ENCODE results near the gene INSC. TPM values are rescaled to one million over a fixed set of nuclear protein-coding genes. Genes with fewer than 3 reads are reported as not detected.

Gene INSC
- total and polyA plus RNA-seq, 9 of the 15 experiments (the other 6 are each of a cell fraction or from before 2014, with no cell fraction given): not detected

GRCh38 chr11:15108592-15109130 lies 6.1 kb upstream of the INSC start (continued):
- TF ChIP-seq ZBTB40 (IDR thresholded peaks at IDR 0.05): no peak
- no peak for TF ChIP-seq ZBTB40 (CRISPR knock-in tag; IDR thresholded peaks at IDR 0.05)
